NT2/D1 (cell line): ENCODE results near the gene CACFD1.

Experiments
- DNase-seq: peaks from one replicate; pipeline ENCODE4 v3.0.0-alpha.2; 2011; ENCODE audit warnings: low read depth, low spot score
- H3K27me3 ChIP-seq: 2 replicates; pipeline ENCODE4 v1.6.0; 2011; ENCODE audit warnings: mild to moderate bottlenecking; ENCODE audit not compliant: insufficient read length, insufficient read depth
- H3K36me3 ChIP-seq: 2 replicates; pipeline ENCODE4 v1.6.1; 2011; ENCODE audit warnings: mild to moderate bottlenecking, low read length, mixed read lengths; ENCODE audit not compliant: insufficient read depth, insufficient read length
- H3K4me1 ChIP-seq: 2 replicates; pipeline ENCODE4 v1.5.1; 2011; ENCODE audit not compliant: insufficient read depth, insufficient read length
- H3K4me3 ChIP-seq: 2 replicates; pipeline ENCODE4 v1.5.1; 2011; ENCODE audit warnings: low read depth; ENCODE audit not compliant: insufficient read length
- H3K9ac ChIP-seq: 2 replicates; pipeline ENCODE4 v1.6.0; 2011; ENCODE audit warnings: low read depth; ENCODE audit not compliant: insufficient read length
- H3K9me3 ChIP-seq: 2 replicates; pipeline ENCODE4 v1.5.1; 2011; ENCODE audit warnings: mild to moderate bottlenecking, low read length; ENCODE audit not compliant: insufficient read depth
- SUZ12 ChIP-seq: IDR thresholded peaks from 2 replicates; pipeline ENCODE4 v1.6.1; 2011; ENCODE audit not compliant: insufficient read length, insufficient read depth; ENCODE audit errors: extremely low read depth
- YY1 ChIP-seq: IDR thresholded peaks from 2 replicates; pipeline ENCODE4 v1.6.1; 2011; ENCODE audit not compliant: insufficient read length, insufficient read depth
- ZNF274 ChIP-seq: IDR thresholded peaks from 2 replicates; pipeline ENCODE4 v1.6.1; 2011; ENCODE audit warnings: mild to moderate bottlenecking, low read depth, low read length

Gene CACFD1

DNA sequence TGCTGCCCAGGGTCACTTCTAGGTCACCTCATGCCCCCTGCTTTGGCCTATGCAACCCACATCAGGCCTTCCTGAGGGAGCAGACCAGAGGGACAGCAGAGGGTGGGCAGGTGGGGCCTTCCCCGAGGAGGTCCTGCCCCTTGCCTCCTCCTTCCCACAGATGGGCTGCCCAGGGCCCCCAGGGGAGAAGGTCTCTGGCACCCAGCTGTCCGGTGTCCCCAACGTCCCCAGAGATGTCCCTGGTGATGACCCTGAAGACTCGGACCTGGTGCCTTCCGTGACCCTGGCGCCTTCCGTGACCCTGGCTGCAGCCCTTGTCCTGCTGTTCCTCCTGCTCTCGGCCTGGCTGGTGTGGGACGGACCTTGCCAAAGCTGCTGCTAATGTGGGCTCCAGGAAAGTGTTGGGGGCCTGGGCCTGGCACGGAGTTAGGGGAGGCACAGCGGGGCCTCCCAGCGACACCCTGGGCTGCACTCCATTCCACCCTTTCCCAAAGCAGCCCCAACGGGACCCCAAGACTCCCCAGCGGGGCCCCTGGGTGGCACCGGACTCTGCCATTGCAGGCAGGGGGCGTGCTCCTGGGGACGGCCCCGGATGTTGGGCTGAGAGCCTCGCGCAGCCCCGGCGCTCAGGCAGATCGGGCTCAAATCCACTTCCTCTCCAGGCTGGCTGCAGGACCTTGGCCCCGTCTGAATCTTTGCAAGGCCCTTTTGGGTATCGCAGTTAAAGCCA, 25.9 kb downstream of the CACFD1 start:
- peaks cover 17% of the 10 kb centered on the region for H3K4me1 ChIP-seq
- DNase-seq = no peak
- H3K4me3 ChIP-seq = no peak overlapping the region
- no peak overlapping the region for H3K9ac ChIP-seq
- H3K9me3 ChIP-seq = no peaks in the 10 kb centered on the region
- H3K36me3 ChIP-seq = no peaks in the 10 kb centered on the region
- TF ChIP-seq SUZ12 (no peak), ZNF274 (no peak), YY1 (no peak)
- H3K27me3 ChIP-seq = no peaks in the 10 kb centered on the region

DNA sequence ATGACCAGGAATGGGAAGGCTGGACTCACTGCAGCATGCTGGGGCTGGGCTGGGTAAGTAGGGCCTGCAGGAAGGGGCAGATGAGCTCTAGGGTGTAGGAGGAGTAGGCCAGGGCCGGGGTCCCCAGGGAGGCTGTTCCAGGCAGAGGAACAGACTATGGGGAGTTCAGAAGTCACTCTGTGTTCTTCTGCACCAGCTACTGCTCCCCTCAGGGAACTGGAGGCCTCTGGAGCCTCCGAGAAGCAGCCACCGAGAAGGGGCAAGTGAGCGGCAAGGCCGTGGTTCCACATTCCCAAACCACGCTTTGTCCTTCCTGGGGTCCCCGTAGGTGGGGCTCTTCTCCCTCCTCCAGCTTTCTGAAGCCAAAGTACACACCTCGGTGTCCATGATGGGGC, 27.6 kb downstream of the CACFD1 start:
- TF ChIP-seq ZNF274 (no peak), SUZ12 (no peak), YY1 (no peak)
- no peak for DNase-seq
- Histone ChIP-seq H3K27me3 (no peaks in the 10 kb centered on the region), H3K4me3 (no peak overlapping the region), H3K36me3 (no peaks in the 10 kb centered on the region), H3K9me3 (no peaks in the 10 kb centered on the region), H3K4me1 (peaks cover 20% of the 10 kb centered on the region), H3K9ac (no peak overlapping the region)

DNA sequence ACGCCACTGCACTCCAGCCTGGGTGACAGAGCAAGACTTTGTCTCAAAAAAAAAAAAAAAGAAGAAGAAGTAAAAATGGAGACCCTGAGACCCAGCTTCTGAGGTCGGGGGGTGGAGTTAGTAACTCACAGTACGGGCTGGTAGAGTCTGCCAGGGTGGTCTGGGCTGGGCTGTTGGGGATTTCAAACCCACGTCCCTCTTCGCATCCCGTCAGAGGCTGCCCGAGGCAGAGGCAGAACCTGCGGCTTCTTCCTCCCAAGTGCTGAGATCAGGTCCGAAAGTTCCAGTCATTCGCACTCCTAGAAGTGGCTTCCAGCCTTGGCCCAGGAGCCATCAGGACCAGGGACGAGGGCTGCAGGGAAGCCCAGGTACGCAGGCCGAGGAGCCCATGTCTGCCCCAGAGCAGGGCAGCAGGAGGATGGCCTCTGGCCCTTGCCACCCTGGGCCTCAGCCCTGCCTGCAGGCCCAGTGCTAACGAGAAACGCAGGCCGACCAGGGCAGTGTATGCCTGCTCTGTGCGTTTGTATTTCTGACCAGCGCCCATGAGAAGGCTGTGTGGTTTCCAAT, 29.0 kb downstream of the CACFD1 start:
- H3K9ac ChIP-seq = no peak overlapping the region
- no peaks in the 10 kb centered on the region for H3K36me3 ChIP-seq
- no peak for TF ChIP-seq SUZ12
- TF ChIP-seq YY1 = no peak
- TF ChIP-seq ZNF274 = no peak
- H3K4me3 ChIP-seq = no peak overlapping the region
- DNase-seq = no peak
- H3K4me1 ChIP-seq = peaks cover 22% of the 10 kb centered on the region
- no peaks in the 10 kb centered on the region for H3K27me3 ChIP-seq
- no peaks in the 10 kb centered on the region for H3K9me3 ChIP-seq

DNA sequence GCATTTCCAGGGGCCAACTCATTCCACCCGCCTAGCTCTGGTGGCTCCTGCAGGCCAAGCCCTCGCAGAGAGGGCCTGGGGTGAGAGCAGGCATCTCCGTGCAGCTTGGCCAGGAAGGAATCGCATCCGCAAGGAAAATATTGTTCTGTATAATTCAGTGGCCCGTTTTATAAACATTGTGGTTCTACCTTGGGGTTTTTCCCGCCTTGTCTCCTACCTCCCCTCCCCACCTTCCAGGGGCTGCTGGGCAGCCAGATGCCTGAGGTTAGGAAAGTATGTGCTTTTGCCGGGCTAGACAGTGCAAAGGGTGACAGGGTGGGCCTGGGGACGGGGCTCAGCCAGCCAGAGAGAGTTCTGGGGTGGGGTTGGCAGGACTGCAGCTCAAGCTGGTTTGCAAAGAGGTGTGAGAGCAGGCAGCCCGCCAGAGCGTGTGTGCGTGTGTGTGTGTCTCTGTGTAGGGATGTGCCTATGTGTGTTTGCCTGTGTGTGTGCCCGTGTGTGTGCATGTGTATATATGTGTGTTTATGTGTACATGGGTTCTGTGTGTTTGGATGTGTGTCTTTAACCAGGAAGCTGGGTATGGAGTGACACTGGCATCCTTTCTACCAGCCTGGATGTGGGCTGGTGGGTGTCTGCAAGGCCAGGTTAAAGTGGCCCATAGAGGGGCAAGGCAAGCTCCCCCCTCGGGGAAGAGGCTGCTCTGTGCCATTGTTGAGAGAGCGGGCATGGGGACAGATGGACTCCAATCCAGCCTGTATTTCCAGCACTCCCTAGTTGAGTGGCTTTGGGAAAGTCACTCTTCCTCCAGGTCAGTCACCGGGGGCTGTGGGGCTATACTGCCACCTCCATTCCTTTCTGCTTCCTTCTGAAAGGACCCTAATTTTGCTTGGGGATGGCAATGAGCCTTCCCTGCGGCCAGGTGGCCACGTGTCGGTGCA, 29.7 kb downstream of the CACFD1 start:
- Histone ChIP-seq H3K4me1 (peaks cover 22% of the 10 kb centered on the region), H3K9ac (no peak overlapping the region), H3K27me3 (no peaks in the 10 kb centered on the region), H3K4me3 (no peak overlapping the region), H3K36me3 (no peaks in the 10 kb centered on the region), H3K9me3 (no peaks in the 10 kb centered on the region)
- DNase-seq = no peak
- TF ChIP-seq ZNF274 (no peak), SUZ12 (no peak), YY1 (no peak)

DNA sequence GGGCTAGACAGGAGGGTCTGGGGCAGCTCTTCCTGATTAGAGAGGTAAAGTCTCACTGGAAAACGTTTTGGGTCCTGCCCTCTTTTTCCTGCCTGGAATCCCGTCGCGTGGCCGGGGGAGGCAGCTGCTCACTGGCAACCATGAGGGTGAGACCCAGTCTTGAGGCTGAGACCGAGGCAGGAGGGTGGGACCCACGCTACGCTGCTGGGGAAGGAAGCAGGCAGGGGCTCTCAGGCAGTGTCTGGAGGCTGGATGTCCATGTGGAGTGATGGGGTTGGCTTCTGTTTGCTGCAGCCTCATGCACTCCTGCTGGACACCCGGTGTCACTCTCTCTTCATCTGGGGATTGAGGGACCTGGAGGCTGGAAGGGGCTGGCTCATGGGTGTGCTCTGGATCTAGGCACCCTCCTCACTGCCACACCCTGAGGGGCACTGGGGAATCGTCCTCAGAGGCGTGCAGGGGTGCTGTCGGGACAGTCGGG, 30.5 kb downstream of the CACFD1 start:
- no peak for TF ChIP-seq ZNF274
- no peak for TF ChIP-seq SUZ12
- TF ChIP-seq YY1 = no peak
- DNase-seq = no peak
- H3K4me1 ChIP-seq = peaks cover 16% of the 10 kb centered on the region
- no peak overlapping the region for H3K4me3 ChIP-seq
- H3K9me3 ChIP-seq = no peaks in the 10 kb centered on the region
- H3K36me3 ChIP-seq = no peaks in the 10 kb centered on the region
- H3K27me3 ChIP-seq = no peaks in the 10 kb centered on the region
- H3K9ac ChIP-seq = peak overlapping the region; percentile 8

DNA sequence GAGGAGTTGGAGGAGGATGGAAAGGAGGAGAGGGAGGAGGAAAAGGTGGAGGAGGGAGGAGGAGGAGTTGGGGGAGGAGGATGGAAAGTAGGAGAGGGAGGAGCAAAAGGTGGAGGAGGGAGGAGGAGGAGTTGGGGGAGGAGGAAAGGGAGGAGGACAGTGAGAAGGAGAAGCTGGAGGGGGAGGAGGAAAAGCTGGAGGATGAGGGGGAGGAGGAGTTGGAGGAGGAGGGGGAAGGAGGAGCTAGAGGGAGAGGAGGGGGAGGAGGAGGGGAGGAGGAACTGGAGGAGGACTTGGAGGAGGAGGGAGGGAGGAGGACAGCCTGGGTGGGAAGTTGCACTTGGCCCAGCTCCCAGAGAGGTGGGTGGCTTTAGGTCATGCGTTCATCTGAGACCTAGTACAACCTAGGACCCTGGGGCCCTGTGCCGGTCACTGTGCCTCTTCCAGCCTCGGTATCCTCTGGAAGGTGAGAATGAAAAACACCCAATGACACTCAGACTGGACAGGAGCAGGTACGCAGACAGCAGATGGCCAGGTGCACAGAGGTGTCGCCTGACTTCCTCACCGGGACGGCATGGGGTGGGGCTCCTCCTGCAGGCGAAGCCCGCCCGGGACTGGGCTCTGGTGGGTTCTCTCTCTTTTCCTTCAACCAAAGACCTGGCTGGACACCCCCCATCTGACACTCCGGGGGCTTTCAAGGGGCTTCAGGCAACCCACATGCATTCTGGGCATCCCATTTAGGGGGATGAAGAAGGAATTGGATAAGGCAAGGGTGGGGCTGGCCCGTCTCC, 31.3 kb downstream of the CACFD1 start:
- H3K9me3 ChIP-seq = no peaks in the 10 kb centered on the region
- H3K36me3 ChIP-seq = no peaks in the 10 kb centered on the region
- H3K4me1 ChIP-seq = peaks cover 16% of the 10 kb centered on the region
- H3K27me3 ChIP-seq = no peaks in the 10 kb centered on the region
- no peak for DNase-seq
- H3K4me3 ChIP-seq = no peak overlapping the region
- TF ChIP-seq ZNF274 (no peak), YY1 (no peak), SUZ12 (no peak)
- H3K9ac ChIP-seq = no peak overlapping the region
